Stimulated activated CD8-positive, alpha-beta memory T cell treated with anti-CD3 and anti-CD28 coated beads, Interleukin-4, amount 100 ng/mL, for 4 hours (primary cell): ENCODE results near the gene RORB.
"Not testable (repeated sequence)": the region's sequence is repeated elsewhere in the genome, so short reads cannot be mapped to it uniquely, and the experiment has no call there.

Experiments
- DNase-seq, 2 donors: peaks; one replicate each; pipeline ENCODE4 v3.0.0-alpha.2; 2020; ENCODE audit warnings: low read depth in 2 of 2, low spot score in 1 of 2

RORB gene

GRCh38 chr9:74512416-74512815 lies 15.3 kb downstream of the RORB start:
- DNase-seq = no peak

GRCh38 chr9:74513221-74513620 lies 16.1 kb downstream of the RORB start:
- DNase-seq = no peak

DNA sequence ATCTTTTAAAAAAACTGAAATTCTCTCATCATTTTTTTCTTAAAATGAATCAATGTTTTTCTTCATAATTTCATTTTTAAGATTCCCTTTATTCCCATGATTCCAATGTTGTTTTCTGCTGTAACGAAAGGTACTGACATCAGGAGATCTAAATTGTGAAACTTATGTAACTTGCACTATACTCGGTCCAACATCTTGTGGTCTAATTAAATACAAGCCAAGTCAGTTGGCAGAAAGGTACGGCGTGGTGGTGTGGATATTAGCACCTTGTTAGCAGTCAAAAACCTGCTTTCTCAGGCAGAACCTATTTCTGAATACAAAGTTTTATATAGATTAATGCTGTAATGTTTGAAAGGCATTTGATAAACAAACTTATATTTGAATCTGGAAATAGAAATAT lies 20.1 kb downstream of the RORB start:
- no peak for DNase-seq

DNA sequence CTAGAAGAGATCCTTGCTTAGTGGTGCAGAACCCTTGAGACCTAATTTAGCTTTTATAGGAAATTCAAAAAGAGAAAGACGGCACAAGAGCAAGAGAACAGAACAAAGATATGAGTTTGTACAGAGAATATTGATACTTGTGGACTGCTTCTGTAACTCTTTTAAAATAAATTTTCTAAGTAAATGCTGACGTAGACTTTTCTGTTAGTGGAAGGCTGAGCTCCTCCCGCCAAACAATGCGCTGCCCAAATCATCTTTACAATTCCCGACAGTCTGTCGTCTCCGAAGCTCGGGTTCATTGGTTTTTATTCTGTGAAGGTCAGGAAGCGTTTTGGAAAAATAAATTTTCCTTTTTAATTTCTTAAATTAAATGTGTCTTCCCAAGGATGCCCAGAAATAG lies 22.3 kb downstream of the RORB start:
- DNase-seq = no peak

- no peak for DNase-seq
Observed at GRCh38 chr9:74521009-74521408, 23.9 kb downstream of the RORB start.

DNA sequence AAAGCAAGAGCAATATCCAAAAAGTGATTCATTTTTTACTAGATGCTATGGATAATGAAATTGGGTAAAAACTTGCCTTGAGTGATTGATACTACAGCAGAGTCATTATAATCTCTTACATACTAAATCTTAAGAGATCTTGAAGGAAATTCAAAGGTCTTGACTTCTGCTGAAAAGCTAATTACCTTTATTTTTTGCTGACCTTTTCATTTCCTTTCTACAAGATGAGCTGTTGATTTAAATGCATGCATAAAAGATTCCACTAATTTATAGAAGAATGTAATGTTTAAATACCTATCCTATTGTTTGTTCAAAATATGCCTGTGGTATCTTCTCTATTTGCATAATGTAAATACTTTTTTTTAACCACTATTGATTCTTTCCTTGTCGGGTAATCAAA lies 27.2 kb downstream of the RORB start:
- DNase-seq = no peak

GRCh38 chr9:74526215-74526614 lies 29.1 kb downstream of the RORB start:
- no peak for DNase-seq

GRCh38 chr9:74527718-74528117 lies 30.6 kb downstream of the RORB start:
- no peak for DNase-seq

DNA sequence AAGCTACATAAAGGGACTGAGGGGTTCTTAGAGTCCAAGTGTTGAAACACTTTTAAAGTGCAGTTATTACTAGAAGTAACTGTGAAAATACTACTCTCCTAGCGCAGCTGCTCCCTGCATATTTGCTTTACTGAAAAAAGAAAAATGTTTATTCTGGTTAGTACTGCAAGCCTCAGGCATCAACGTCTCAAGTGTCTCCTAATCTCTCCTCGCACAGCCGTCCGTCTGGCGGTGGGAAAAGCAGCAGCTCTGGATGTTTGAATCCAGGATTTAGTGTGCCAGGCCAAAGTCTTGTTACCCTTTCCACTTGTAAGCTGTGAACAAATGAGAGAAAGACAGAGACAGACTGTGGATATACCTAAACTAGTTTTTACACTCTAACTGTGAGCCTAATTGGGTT lies 31.1 kb downstream of the RORB start:
- DNase-seq = no peak

GRCh38 chr9:74530458-74530857 lies 33.3 kb downstream of the RORB start:
- not testable (repeated sequence) for DNase-seq

GRCh38 chr9:74533253-74533652 lies 36.1 kb downstream of the RORB start:
- DNase-seq = no peak

DNA sequence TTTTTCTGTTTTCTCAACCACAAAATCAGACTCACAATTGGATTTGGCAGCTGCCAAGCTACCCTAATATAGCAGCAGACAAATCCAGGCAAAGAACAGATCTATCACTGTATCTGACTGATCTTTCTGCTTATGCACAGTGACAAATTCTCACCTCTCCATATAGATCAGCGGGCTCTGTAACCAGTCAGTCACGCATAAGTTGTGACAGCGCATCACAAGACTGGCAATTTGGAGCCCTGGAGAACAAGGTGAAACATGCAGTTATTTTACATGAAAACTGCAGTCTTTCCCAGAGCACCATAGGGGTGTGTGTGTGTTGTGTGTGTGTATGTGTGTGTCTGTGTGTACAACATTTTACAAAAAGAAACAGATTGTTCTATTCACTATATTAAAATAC lies 37.7 kb downstream of the RORB start:
- no peak for DNase-seq

GRCh38 chr9:74543145-74543544 lies 46.0 kb downstream of the RORB start:
- no peak for DNase-seq

DNA sequence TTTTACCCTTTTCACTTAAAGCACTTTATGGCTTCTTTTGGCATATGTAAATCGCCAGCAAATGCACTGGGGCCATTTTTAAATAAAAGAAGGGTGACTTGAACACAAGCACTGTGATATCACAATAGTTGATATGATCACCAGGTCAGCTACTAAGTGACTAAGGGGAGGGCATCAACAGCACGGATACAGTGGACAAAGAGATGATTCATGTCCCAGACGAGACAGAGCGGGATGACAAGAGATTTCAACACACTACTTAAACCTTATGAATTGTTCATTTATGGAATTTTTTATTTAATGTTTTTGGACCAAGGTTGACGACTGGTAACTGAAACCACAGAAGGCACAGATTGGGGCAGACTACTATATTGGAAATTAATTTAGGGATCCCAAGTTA lies 54.1 kb downstream of the RORB start:
- DNase-seq = no peak

GRCh38 chr9:74554751-74555419 lies 57.8 kb downstream of the RORB start:
- no peak for DNase-seq

DNA sequence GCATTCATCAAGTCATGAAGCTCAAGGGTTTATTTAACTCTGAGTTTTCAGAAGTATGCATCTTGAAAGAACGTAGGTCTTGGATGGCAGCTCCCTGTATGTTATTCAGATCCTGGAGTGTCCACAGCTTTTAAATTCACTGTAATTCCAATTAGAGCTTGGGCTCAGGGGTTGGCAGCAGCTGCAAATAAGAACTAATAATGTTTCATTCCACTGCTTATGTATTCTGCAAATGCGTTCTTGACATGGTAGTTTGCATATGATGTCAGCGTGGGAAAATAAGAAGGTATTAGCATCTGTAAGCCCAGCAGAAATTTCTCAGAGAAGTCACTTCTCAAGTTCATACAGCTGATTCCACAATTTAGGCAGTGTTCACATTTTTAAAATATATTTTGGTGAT lies 58.4 kb downstream of the RORB start:
- no peak for DNase-seq

- no peak for DNase-seq
Observed at GRCh38 chr9:74556685-74557084, 59.5 kb downstream of the RORB start.

DNA sequence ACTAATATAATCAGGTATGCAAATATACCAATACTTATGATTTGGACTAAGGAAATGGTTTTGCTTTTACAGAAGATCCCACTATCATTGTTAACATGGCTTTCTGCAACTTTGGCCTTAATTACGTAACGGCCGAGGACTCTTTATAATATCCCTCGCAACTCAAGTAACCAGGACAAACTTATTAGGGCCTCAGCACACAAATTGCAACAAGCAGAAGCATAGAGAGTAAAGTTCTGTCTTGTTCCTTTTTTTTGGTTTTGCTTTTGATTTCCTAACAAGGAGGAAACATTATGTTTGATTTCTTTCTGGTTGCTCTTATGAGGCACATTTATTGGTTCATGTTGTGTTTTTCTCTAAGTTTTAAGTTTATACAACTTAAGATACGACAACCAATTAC lies 60.4 kb downstream of the RORB start:
- DNase-seq = no peak

GRCh38 chr9:74562611-74563010 lies 65.5 kb downstream of the RORB start:
- no peak for DNase-seq

- DNase-seq = no peak
Observed at GRCh38 chr9:74570879-74571512, 73.9 kb downstream of the RORB start.

DNA sequence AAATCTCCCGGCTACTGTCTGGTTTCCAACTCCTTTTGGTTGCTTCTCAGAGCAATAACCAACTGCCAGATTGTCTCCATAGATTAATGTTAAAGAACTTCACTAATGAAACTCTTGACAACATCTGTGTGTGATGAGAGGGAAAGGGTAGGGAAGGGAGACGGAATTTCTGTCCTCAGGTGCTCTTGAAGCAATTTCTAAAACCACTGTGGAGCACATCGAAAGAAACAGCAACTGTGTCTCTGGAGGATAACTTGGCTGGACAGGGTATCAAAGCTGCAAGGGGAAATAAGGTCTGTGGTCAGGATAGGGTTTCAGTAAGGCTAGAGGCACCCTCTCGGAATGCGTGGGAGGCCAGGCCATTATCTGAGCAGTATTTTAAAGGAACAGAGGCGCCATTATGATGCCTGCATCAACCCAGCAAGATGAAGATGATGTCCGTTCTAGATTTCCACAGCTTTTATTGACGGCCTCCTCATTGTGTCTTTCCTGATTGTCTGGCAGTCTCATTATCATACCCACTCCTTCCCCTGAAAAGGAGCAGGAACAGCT lies 76.6 kb downstream of the RORB start:
- no peak for DNase-seq

GRCh38 chr9:74576176-74576575 lies 79.0 kb downstream of the RORB start:
- DNase-seq = no peak

- no peak for DNase-seq
Observed at GRCh38 chr9:74577956-74578355, 80.8 kb downstream of the RORB start.
